Stimulated activated CD4-positive, alpha-beta T cell treated with anti-CD3 and anti-CD28 coated beads, Interleukin-1b, Interleukin-23, amount 100 ng/mL, for 24 hours (primary cell): ENCODE data around the gene OGFR.

Experiments
- DNase-seq, 4 experiments: peaks; one replicate each; pipeline ENCODE4 v3.0.0-alpha.2; 2020; ENCODE audit warnings: low read depth in 4 of 4, low spot score in 1 of 4

OGFR gene

GRCh38 chr20:62824476-62825332, 20.1 kb downstream of the OGFR start:
- peak in 2 of 4 experiments; percentile 13 to 34 for DNase-seq

DNA sequence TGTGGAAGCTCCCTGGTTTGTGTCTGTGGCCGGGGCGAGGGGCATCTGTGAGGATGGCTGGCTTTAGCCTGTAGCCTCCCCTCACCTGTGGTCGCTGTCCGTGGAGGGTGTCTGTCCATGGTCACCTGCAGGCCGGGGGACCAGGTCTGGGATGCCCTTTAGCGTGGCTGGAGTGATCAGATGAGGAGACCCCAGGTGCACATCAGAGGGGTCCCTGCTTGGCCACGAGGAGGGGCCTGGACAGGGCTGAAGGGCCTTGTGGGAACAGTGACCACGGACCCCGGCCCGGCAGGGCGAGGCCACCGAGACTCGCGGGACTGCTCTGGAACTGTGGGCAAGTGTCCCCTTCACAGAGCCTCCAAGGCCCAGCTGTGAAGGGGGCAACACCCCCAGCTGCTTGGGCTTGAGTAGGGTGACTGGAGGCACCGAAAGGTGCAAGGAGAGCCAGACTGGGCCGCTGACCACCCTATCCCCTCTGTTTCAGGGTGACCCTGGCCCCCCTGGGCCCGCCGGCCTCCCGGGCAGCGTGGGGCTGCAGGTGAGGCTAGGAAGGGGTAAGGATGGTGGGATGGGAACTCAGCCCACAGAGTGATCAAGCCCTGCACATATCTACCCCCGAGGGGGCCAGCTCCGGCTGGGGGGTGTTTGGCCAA, 20.8 kb downstream of the OGFR start:
- no peak for DNase-seq

DNA sequence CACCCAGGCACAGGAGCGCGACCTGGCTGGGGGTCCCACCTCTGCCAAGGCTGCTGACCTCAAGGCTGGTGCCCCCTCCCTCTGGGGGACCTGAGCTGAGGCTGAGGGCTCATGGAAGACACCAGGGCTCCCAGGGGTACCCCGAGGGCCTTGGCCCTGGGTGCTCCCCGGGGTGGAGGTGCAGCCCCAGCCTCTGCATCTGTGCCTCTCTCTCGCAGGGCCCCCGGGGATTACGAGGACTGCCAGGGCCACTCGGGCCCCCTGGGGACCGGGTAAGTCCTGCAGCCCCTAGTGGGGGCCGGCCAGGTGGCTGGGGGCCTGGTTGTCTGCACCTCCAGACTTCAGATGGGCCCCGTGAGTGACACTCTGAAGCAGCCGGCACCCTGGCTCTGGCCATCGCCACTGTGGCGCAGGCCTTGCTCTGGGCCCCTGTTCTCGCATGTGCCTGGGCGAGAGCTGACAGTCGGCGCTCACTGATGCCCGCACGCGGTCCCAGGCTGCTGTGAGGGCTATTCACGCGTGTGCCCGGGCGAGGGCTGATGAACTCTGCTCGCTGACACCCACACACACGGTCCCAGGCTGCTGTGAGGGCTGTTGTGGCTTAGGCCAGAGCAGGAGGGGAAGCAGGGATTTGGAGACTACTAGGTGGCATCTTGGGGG, 21.5 kb downstream of the OGFR start:
- DNase-seq, result no peak

DNA sequence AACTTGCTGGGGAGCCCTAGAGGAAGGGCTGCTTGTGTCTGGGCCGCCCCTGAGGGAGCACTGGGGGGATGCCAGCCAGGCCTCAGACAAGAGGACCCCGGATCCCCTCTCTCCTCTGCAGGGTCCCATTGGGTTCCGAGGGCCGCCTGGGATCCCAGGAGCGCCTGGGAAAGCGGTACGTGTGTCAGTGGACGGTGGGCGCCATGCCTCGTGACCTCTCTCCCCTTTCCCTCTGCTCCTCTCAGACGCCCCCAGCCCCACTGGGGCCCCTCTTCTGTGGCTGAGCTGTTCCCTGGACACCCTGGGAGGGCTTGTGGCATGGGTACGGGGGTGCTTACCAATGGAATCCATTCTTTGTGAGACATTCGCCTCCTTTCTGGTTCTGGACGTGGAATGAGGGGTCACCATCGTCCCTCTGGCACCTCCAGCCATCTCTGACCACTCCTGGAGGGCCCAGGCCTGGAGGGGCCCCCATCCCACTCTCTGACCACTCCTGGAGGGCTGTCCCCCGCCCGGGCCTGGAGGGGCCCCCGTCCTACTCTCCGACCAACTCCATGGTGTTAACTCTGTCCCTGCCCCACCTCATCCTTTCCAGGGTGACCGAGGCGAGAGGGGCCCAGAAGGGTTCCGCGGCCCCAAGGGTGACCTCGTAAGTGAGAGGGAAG, 22.1 kb downstream of the OGFR start:
- no peak for DNase-seq

- DNase-seq, result no peak
Measured at GRCh38 chr20:62827311-62828038, 22.8 kb downstream of the OGFR start.

- DNase-seq, result no peak
Measured at GRCh38 chr20:62828051-62828450, 23.4 kb downstream of the OGFR start.

DNA sequence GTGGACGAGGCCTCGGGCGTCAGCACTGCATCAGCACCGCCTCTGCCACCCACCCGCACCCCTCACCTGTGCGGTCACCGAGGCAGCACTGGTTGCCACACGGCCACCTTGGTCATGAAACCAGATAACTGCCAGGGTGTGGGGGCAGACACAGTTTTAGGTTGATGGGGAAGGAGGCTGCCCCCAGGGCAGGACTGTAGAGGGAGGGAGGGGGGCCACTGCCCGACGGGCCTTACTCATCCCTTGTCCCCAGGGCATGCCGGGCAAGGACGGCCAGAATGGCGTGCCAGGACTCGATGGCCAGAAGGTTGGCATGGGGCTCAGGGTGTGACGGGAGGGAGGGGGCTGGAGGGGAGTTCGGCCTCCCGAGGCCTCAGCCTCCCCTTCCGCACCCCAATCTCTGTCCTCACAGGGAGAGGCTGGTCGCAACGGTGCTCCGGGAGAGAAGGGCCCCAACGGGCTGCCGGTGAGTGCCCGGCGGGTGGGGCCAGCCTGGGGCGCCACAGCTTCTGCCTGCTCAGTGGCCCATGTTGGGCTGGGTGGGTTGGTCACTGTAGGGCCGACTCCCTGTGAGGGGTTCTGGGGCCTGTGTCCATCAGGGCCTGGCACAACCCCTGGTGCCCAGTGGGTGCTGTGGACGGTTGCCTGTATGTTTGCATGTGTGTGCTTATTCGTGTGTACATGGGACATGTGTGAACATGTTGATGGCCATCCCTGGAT, 24.0 kb downstream of the OGFR start:
- no peak for DNase-seq

DNA sequence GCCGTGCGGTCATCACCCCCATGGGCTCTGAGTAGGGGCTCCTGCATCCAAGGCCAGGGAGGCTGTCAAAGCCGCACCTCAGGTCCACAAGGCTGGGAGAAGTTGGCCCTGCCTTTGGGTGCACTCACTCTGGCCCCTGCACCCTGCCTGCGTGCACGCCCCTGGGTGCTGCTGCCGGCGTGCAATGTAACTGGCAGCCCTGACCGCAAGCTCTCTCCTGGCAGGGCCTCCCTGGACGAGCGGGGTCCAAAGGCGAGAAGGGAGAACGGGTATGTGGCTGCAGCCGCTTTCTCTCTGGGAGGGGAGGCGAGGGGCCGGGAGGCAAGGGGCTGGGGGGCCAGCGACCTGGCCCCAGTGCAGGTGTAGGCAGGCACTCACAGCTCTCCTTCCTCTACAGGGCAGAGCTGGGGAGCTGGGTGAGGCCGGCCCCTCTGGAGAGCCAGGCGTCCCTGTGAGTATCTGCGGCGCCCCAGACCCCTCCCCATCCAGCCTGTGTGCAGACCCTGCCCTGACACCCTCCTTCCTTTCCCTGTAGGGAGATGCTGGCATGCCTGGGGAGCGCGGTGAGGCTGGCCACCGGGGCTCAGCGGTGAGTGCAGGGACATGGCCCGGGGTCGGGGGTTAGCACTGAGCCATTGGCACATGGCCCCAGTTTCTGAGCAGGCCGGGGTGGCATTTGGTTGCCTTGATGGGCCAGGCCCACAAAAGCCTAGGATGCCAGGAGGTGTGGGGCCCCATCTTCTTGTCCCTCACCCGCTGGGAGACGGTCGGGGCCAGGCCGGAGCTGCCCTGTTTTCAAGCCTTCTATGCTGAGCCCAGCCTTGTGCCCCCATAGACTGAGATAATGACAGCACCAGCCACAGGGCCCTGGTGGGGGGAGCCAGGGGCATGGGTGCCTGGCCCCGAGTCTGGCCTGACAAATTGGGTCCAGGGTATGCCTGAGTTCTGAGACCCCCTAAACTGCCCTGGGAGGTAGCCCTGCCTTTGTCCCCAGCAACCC, 24.9 kb downstream of the OGFR start:
- DNase-seq, result no peak

DNA sequence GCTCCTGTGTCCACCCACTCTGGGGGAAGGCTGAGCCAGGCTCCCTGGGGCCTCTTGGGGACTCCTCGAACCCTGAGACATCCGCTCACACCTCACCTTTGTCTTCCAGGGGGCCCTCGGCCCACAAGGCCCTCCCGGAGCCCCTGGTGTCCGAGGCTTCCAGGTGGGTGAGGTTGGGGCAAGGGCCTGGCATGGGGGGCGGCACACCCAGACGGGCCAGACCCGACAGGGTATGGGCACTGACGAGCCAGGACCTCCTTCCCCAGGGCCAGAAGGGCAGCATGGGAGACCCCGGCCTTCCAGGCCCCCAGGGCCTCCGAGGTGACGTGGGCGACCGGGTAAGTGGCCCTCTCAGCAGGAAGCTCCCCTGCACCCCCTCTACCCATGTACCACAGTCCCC, 25.6 kb downstream of the OGFR start:
- DNase-seq, result no peak

DNA sequence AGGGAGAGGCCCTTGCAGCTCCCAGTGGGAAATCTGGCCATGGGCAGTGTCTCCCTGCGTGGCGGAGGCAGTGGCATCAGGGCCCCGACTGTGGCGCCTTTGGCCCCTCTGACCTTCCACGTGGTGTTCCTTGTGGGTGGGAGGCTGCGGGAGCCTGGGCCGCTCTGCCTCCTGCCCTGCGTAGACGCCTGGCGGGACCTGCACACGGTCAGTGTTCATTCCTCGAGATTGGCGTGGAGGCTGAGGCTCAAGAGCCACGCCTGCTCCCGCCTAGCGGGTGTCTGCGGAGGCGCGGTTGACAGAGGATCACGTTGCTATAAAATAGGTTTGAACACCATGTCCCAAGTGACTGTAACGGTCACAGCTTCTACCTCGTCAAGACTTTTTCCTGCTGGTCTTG, 26.2 kb downstream of the OGFR start:
- no peak for DNase-seq

- DNase-seq, result no peak
Measured at GRCh38 chr20:62831361-62831788, 26.7 kb downstream of the OGFR start.

DNA sequence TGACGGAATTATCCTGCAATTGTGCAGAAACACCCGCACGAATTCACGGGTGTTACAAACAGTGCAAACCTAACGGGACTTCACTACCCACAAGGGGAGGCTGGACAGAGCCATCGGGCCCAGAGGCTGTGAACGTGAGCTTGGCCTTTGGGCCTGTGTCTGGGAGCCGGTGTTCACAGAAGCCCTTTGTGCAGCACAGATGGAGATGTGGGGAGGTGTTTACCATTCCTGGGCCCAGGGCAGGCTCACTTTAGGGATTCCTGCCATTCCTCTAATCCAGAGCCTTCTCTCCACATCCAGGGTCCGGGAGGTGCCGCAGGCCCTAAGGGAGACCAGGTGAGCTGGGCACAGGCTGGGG, 27.2 kb downstream of the OGFR start:
- DNase-seq, result no peak

GRCh38 chr20:62832212-62832922, 27.7 kb downstream of the OGFR start:
- peak in 1 of 4 experiments; percentile 21 for DNase-seq

GRCh38 chr20:62832951-62833391, 28.3 kb downstream of the OGFR start:
- no peak for DNase-seq

DNA sequence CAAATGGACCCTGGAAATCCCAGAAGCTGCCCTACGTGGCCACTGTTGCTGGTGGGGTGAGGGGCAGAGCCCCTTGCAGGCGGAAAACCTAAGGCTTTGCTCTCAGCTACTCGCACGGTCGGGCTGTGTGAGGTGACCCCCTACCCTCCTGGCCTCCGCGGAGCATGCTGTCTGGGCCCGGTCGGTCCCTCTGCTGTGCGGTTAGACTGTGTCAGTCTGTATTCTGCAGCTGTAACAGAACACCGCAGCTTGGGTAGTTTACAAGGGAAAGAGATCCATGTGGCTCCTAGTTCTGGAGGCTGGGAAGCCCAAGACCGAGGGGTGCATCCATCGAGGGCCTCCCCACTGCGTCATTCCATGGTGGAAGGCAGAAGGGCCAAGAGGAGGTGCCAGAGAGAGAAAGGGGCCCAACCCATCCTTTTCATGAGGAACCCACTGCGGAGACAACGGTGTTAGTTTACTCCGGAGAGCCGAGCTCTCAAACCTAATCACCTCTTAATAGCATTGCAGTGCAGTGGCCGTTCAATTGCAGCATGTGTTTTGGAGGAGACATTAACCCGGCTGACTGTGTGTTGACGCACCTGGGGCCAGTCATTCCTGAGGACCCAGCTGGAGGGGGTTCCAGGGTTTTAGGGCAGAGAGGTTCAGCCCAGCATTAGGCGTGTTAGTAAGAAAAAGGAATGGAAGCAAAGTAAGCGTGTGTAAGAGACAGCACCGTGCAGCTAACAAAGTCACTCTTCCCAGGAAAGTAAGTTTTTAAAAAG, 30.5 kb downstream of the OGFR start:
- DNase-seq, result no peak

GRCh38 chr20:62835931-62836861, 31.6 kb downstream of the OGFR start:
- DNase-seq, result no peak
